ENCODE data around the gene GNS.

Gene GNS

GRCh38 chr12:64760808-64761573 is 1.8 kb upstream of the GNS start:
- CTCF ChIA-PET = no interaction called here
- DNase-seq (ENCODE audit: extremely low spot score) = no peak
- no peak for TF ChIP-seq L3MBTL2 (conservative IDR thresholded peaks at IDR 0.05)
- no peak for TF ChIP-seq TARDBP (IDR thresholded peaks at IDR 0.05)
- POLR2A ChIA-PET = no interaction called here

DNA sequence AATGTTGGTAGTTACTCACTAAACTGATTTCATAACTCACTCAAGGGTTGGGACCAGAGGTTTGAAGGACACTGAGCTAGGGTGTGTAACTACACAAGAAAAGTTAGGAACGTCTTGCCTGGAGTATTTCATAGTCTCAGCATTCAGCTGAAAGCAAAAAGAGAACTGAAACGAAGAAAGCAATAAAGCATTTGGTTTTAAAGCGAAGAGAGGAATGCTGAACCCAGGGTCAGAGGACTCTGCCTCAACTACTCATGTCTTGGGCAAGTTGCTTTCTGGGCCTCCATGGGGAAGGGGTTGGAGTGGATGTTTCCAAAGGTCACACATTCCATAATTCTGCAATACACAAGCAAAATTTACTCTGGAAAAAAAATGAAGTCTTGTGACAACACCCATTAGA is 1.4 kb downstream of the GNS start:
- DNase-seq (ENCODE audit: extremely low spot score) = no peak
- POLR2A ChIA-PET = no interaction called here
- TF ChIP-seq PKNOX1 (IDR thresholded peaks at IDR 0.05) (no peak), TARDBP (IDR thresholded peaks at IDR 0.05) (no peak), ZNF384 (IDR thresholded peaks at IDR 0.05) (no peak), FOXA1 (IDR thresholded peaks at IDR 0.05) (no peak), L3MBTL2 (conservative IDR thresholded peaks at IDR 0.05) (no peak), FOXM1 (IDR thresholded peaks at IDR 0.05; ENCODE audit: borderline replicate concordance) (no peak), ARNT (IDR thresholded peaks at IDR 0.05) (no peak), FOXK2 (IDR thresholded peaks at IDR 0.05) (no peak), SP1 (IDR thresholded peaks at IDR 0.05) (no peak), SUZ12 (IDR thresholded peaks at IDR 0.05) (no peak), NFRKB (IDR thresholded peaks at IDR 0.05) (no peak)
- CTCF ChIA-PET = no interaction called here

- POLR2A ChIA-PET = no interaction called here
- no peak for DNase-seq (ENCODE audit: extremely low spot score)
- TF ChIP-seq ZNF384 (IDR thresholded peaks at IDR 0.05) (no peak), FOXA1 (IDR thresholded peaks at IDR 0.05) (no peak)
- CTCF ChIA-PET = no interaction called here
Observed at GRCh38 chr12:64756376-64756775, 2.8 kb downstream of the GNS start.

GRCh38 chr12:64753427-64753826 is 5.8 kb downstream of the GNS start:
- TF ChIP-seq FOXA1 (IDR thresholded peaks at IDR 0.05) = no peak
- TF ChIP-seq ZNF384 (IDR thresholded peaks at IDR 0.05) = no peak
- no peak for TF ChIP-seq FOXK2 (IDR thresholded peaks at IDR 0.05)
- no peak for TF ChIP-seq SUZ12 (IDR thresholded peaks at IDR 0.05)
- TF ChIP-seq L3MBTL2 (conservative IDR thresholded peaks at IDR 0.05) = no peak
- no peak for TF ChIP-seq LEF1 (IDR thresholded peaks at IDR 0.05; ENCODE audit: borderline replicate concordance)
- no peak for TF ChIP-seq NFRKB (IDR thresholded peaks at IDR 0.05)
- TF ChIP-seq HDGF (IDR thresholded peaks at IDR 0.05; ENCODE audit: borderline replicate concordance) = no peak
- no peak for TF ChIP-seq ARNT (IDR thresholded peaks at IDR 0.05)
- no peak for TF ChIP-seq BHLHE40 (IDR thresholded peaks at IDR 0.05; ENCODE audit: borderline replicate concordance)
- no peak for TF ChIP-seq SP1 (IDR thresholded peaks at IDR 0.05)
- no peak for TF ChIP-seq FOXM1 (IDR thresholded peaks at IDR 0.05; ENCODE audit: borderline replicate concordance)
- TF ChIP-seq ELF4 (IDR thresholded peaks at IDR 0.05) = no peak
- TF ChIP-seq TARDBP (IDR thresholded peaks at IDR 0.05) = no peak
- no peak for TF ChIP-seq PKNOX1 (IDR thresholded peaks at IDR 0.05)
- POLR2A ChIA-PET = no interaction called here
- DNase-seq (ENCODE audit: extremely low spot score) = no peak
- CTCF ChIA-PET = no interaction called here

GRCh38 chr12:64752833-64753238 is 6.4 kb downstream of the GNS start:
- ChIA-PET CTCF (no interaction called here), POLR2A (no interaction called here)
- no peak for DNase-seq (ENCODE audit: extremely low spot score)
- no peak for TF ChIP-seq FOXK2 (IDR thresholded peaks at IDR 0.05)
- no peak for TF ChIP-seq TARDBP (IDR thresholded peaks at IDR 0.05)
- TF ChIP-seq HDGF (IDR thresholded peaks at IDR 0.05; ENCODE audit: borderline replicate concordance) = no peak
- no peak for TF ChIP-seq LEF1 (IDR thresholded peaks at IDR 0.05; ENCODE audit: borderline replicate concordance)
- TF ChIP-seq BHLHE40 (IDR thresholded peaks at IDR 0.05; ENCODE audit: borderline replicate concordance) = no peak
- TF ChIP-seq ZNF384 (IDR thresholded peaks at IDR 0.05) = no peak
- no peak for TF ChIP-seq ELF4 (IDR thresholded peaks at IDR 0.05)
- TF ChIP-seq SUZ12 (IDR thresholded peaks at IDR 0.05) = no peak
- no peak for TF ChIP-seq ARNT (IDR thresholded peaks at IDR 0.05)
- no peak for TF ChIP-seq NFRKB (IDR thresholded peaks at IDR 0.05)
- TF ChIP-seq SP1 (IDR thresholded peaks at IDR 0.05) = no peak
- no peak for TF ChIP-seq FOXA1 (IDR thresholded peaks at IDR 0.05)
- no peak for TF ChIP-seq FOXM1 (IDR thresholded peaks at IDR 0.05; ENCODE audit: borderline replicate concordance)
- TF ChIP-seq CTBP1 (IDR thresholded peaks at IDR 0.05; ENCODE audit: borderline replicate concordance) = no peak

GRCh38 chr12:64752032-64752431 is 7.2 kb downstream of the GNS start:
- POLR2A ChIA-PET = no interaction called here
- CTCF ChIA-PET = no interaction called here
- no peak for DNase-seq (ENCODE audit: extremely low spot score)
- TF ChIP-seq HDGF (IDR thresholded peaks at IDR 0.05; ENCODE audit: borderline replicate concordance) = no peak
- no peak for TF ChIP-seq SUZ12 (IDR thresholded peaks at IDR 0.05)
- no peak for TF ChIP-seq FOXA1 (IDR thresholded peaks at IDR 0.05)
- TF ChIP-seq CTBP1 (IDR thresholded peaks at IDR 0.05; ENCODE audit: borderline replicate concordance) = no peak
- no peak for TF ChIP-seq LEF1 (IDR thresholded peaks at IDR 0.05; ENCODE audit: borderline replicate concordance)
- no peak for TF ChIP-seq BHLHE40 (IDR thresholded peaks at IDR 0.05; ENCODE audit: borderline replicate concordance)
- TF ChIP-seq FOXK2 (IDR thresholded peaks at IDR 0.05) = no peak
- TF ChIP-seq ARNT (IDR thresholded peaks at IDR 0.05) = no peak

GRCh38 chr12:64749461-64750200 is 9.6 kb downstream of the GNS start:
- ChIA-PET POLR2A (no interaction called here), CTCF (no interaction called here)
- TF ChIP-seq LEF1 (IDR thresholded peaks at IDR 0.05; ENCODE audit: borderline replicate concordance) = no peak
- no peak for TF ChIP-seq SP1 (IDR thresholded peaks at IDR 0.05)
- TF ChIP-seq SUZ12 (IDR thresholded peaks at IDR 0.05) = no peak
- TF ChIP-seq CTBP1 (IDR thresholded peaks at IDR 0.05; ENCODE audit: borderline replicate concordance) = no peak
- TF ChIP-seq HDGF (IDR thresholded peaks at IDR 0.05; ENCODE audit: borderline replicate concordance) = no peak
- TF ChIP-seq NFRKB (IDR thresholded peaks at IDR 0.05) = no peak
- TF ChIP-seq FOXA1 (IDR thresholded peaks at IDR 0.05) = no peak
- TF ChIP-seq ELF4 (IDR thresholded peaks at IDR 0.05) = no peak
- TF ChIP-seq BHLHE40 (IDR thresholded peaks at IDR 0.05; ENCODE audit: borderline replicate concordance) = no peak
- no peak for TF ChIP-seq FOXK2 (IDR thresholded peaks at IDR 0.05)
- no peak for TF ChIP-seq L3MBTL2 (conservative IDR thresholded peaks at IDR 0.05)
- TF ChIP-seq PKNOX1 (IDR thresholded peaks at IDR 0.05) = no peak
- TF ChIP-seq ARNT (IDR thresholded peaks at IDR 0.05) = no peak
- TF ChIP-seq ZNF384 (IDR thresholded peaks at IDR 0.05) = no peak
- TF ChIP-seq FOXM1 (IDR thresholded peaks at IDR 0.05; ENCODE audit: borderline replicate concordance) = no peak
- no peak for DNase-seq (ENCODE audit: extremely low spot score)

Data from HEK293T (cell line).